ENCODE results near the gene FUT9.

The FUT9 gene

GRCh38 chr6:96074006-96074405 is 58.2 kb downstream of the FUT9 start:
- no peak for DNase-seq

- DNase-seq = no peak
Observed at GRCh38 chr6:96075826-96076225, 60.1 kb downstream of the FUT9 start.

- no peak for DNase-seq
Observed at GRCh38 chr6:96086745-96087144, 71.0 kb downstream of the FUT9 start.

- DNase-seq = no peak
Observed at GRCh38 chr6:96089173-96089572, 73.4 kb downstream of the FUT9 start.

- no peak for DNase-seq
Observed at GRCh38 chr6:96094077-96094476, 78.3 kb downstream of the FUT9 start.

- DNase-seq = no peak
Observed at GRCh38 chr6:96099069-96099468, 83.3 kb downstream of the FUT9 start.

- DNase-seq = no peak
Observed at GRCh38 chr6:96101564-96101963, 85.8 kb downstream of the FUT9 start.

GRCh38 chr6:96104910-96105309 is 89.1 kb downstream of the FUT9 start:
- DNase-seq = no peak

- DNase-seq = no peak
Observed at GRCh38 chr6:96110878-96111277, 95.1 kb downstream of the FUT9 start.

GRCh38 chr6:96116674-96117073 is 100.9 kb downstream of the FUT9 start:
- DNase-seq = no peak

GRCh38 chr6:96124778-96125177 is 109.0 kb downstream of the FUT9 start:
- DNase-seq = no peak

GRCh38 chr6:96138406-96138805 is 122.6 kb downstream of the FUT9 start:
- no peak for DNase-seq

- DNase-seq = no peak
Observed at GRCh38 chr6:96142142-96142541, 126.4 kb downstream of the FUT9 start.

GRCh38 chr6:96150431-96150830 is 134.7 kb downstream of the FUT9 start:
- DNase-seq = no peak

- no peak for DNase-seq
Observed at GRCh38 chr6:96151707-96152106, 135.9 kb downstream of the FUT9 start.

- no peak for DNase-seq
Observed at GRCh38 chr6:96152114-96152708, 136.4 kb downstream of the FUT9 start.

- DNase-seq = no peak
Observed at GRCh38 chr6:96153775-96154174, 138.0 kb downstream of the FUT9 start.

GRCh38 chr6:96156425-96156824 is 140.7 kb downstream of the FUT9 start:
- no peak for DNase-seq

GRCh38 chr6:96157018-96157565 is 141.3 kb downstream of the FUT9 start:
- DNase-seq = no peak

- no peak for DNase-seq
Observed at GRCh38 chr6:96162711-96163120, 146.9 kb downstream of the FUT9 start.

- no peak for DNase-seq
Observed at GRCh38 chr6:96164802-96165201, 149.0 kb downstream of the FUT9 start.

GRCh38 chr6:96171112-96171511 is 155.3 kb downstream of the FUT9 start:
- no peak for DNase-seq

GRCh38 chr6:96184798-96185197 is 169.0 kb downstream of the FUT9 start:
- no peak for DNase-seq

GRCh38 chr6:96186094-96186493 is 170.3 kb downstream of the FUT9 start:
- DNase-seq = no peak

GRCh38 chr6:96186516-96187195 is 170.9 kb downstream of the FUT9 start:
- DNase-seq = no peak

All from GDM1 (cell line).